GM19455 (cell line): ENCODE results near the gene PTPN14.
A peak's percentile ranks its signal among the peaks of the same experiment; 100 is the strongest.

ENCODE experiments used
- ATAC-seq: cut with Tn5 transposase; IDR thresholded peaks from one replicate; pipeline ENCODE4 v1.9.1; 2021; ENCODE audit not compliant: unreplicated experiment

The PTPN14 gene

GRCh38 chr1:214569357-214570004 lies 18.1 kb upstream of the PTPN14 start:
- ATAC-seq, result no peak

- no peak for ATAC-seq
These were observed 16.9 kb upstream of the PTPN14 start for GRCh38 chr1:214568328-214568727.

GRCh38 chr1:214567481-214567980 lies 16.1 kb upstream of the PTPN14 start:
- ATAC-seq, result no peak

GRCh38 chr1:214566158-214567104 lies 15.0 kb upstream of the PTPN14 start:
- no peak for ATAC-seq

GRCh38 chr1:214565310-214565709 lies 13.9 kb upstream of the PTPN14 start:
- no peak for ATAC-seq

GRCh38 chr1:214563881-214564280 lies 12.5 kb upstream of the PTPN14 start:
- ATAC-seq, result no peak

GRCh38 chr1:214557952-214558735 lies 6.7 kb upstream of the PTPN14 start:
- ATAC-seq, result no peak

GRCh38 chr1:214553142-214553710 lies 1.8 kb upstream of the PTPN14 start:
- ATAC-seq, result no peak

GRCh38 chr1:214552174-214552608 lies 789 bp upstream of the PTPN14 start:
- ATAC-seq, result no peak

- peak; percentile 12 for ATAC-seq
These were observed 456 bp downstream of the PTPN14 start for GRCh38 chr1:214550857-214551435.

GRCh38 chr1:214550013-214550856 lies 1.2 kb downstream of the PTPN14 start:
- no peak for ATAC-seq

GRCh38 chr1:214549604-214550003 lies 1.8 kb downstream of the PTPN14 start:
- no peak for ATAC-seq

GRCh38 chr1:214548988-214549387 lies 2.4 kb downstream of the PTPN14 start:
- ATAC-seq, result no peak

- ATAC-seq, result no peak
These were observed 3.1 kb downstream of the PTPN14 start for GRCh38 chr1:214548271-214548670.

- ATAC-seq, result no peak
These were observed 3.7 kb downstream of the PTPN14 start for GRCh38 chr1:214547747-214548146.

- no peak for ATAC-seq
These were observed 4.3 kb downstream of the PTPN14 start for GRCh38 chr1:214546886-214547641.

- ATAC-seq, result no peak
These were observed 5.3 kb downstream of the PTPN14 start for GRCh38 chr1:214546084-214546483.

- no peak for ATAC-seq
These were observed 6.1 kb downstream of the PTPN14 start for GRCh38 chr1:214545293-214545692.

GRCh38 chr1:214544791-214545190 lies 6.6 kb downstream of the PTPN14 start:
- no peak for ATAC-seq
